HG03354 (cell line): ENCODE measurements around the gene EPB41L1.

Experiments
- ATAC-seq: cut with Tn5 transposase; IDR thresholded peaks from one replicate; pipeline ENCODE4 v1.9.1; 2021; ENCODE audit warnings: mild to moderate bottlenecking; ENCODE audit not compliant: unreplicated experiment, poor library complexity, severe bottlenecking

Gene EPB41L1

GRCh38 chr20:36154700-36155628 lies at the start of gene EPB41L1:
TSS of gene EPB41L1 (plus strand) at chr20:36154740. CDS start at chr20:36173778, 19,038 bp downstream.
- ATAC-seq: no peak

GRCh38 chr20:36104856-36105255 lies 49.7 kb upstream of the EPB41L1 start:
- ATAC-seq: no peak

- ATAC-seq: no peak
These were observed 48.8 kb upstream of the EPB41L1 start for GRCh38 chr20:36105711-36106226.

DNA sequence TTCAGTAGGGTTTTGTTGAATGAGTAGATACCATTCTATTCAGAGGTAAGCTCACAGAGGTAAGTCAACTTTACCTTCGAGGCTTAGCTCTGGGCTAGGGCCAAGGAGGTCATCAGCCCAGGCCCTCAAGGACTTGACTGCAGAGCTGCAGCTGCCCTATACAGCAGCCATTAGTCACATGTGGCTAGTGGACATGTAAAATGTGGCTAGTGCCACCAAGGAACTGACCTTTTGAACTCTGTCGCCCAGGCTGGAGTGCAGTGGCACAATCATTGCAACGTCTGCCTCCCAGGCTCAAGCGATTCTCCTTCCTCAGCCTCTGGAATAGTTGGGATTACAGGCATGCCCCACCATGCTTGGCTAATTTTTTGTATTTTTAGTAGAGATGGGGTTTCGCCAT lies 47.9 kb upstream of the EPB41L1 start:
- no peak for ATAC-seq

GRCh38 chr20:36107881-36108280 lies 46.7 kb upstream of the EPB41L1 start:
- ATAC-seq: no peak

- no peak for ATAC-seq
These were observed 45.1 kb upstream of the EPB41L1 start for GRCh38 chr20:36109251-36109947.

DNA sequence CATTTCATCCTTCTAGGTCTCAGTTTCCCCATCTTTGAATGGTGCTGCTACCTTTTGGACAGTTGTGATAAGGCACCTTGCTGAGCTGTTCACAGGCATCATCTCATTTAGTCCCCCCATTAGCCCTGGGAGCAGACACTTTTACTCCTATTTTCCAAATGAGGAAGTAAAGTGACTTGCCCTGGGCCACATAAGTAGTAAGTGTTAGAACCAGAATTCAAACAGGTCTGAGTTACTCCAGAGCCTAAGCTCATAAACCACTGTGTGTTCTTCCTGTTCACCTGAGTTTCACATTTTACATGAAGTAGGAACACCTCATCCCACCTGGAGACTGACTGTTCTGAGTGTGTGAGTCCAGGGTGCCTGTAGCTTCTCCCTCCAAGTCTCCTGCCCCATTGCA lies 43.5 kb upstream of the EPB41L1 start:
- no peak for ATAC-seq

- no peak for ATAC-seq
These were observed 42.4 kb upstream of the EPB41L1 start for GRCh38 chr20:36112112-36112511.

GRCh38 chr20:36113036-36113435 lies 41.5 kb upstream of the EPB41L1 start:
- ATAC-seq: no peak

- peak; percentile 53 for ATAC-seq
These were observed 40.8 kb upstream of the EPB41L1 start for GRCh38 chr20:36113566-36114250.

- ATAC-seq: no peak
These were observed 39.8 kb upstream of the EPB41L1 start for GRCh38 chr20:36114707-36115106.

- no peak for ATAC-seq
These were observed 38.6 kb upstream of the EPB41L1 start for GRCh38 chr20:36115925-36116324.

- no peak for ATAC-seq
These were observed 37.6 kb upstream of the EPB41L1 start for GRCh38 chr20:36116807-36117441.

- ATAC-seq: no peak
These were observed 36.9 kb upstream of the EPB41L1 start for GRCh38 chr20:36117638-36118037.

DNA sequence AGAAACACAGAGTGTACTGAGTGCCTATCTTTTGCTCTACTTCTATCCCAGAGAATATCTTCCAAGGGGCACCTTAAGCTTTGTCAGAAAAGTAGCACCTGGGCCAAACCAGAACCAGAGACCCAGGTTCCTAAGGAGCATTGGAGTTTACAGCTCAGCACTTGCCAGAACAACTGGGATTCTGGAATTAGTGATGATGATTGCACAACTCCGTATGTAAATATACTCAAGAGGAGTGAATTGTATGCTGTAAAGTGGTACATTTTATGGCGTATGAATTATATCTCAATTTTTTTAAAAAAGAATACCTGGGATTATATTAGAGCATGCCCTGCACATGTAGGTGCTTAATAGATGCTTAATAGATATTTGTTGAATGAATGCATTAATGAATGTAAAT lies 36.2 kb upstream of the EPB41L1 start:
- ATAC-seq: no peak

DNA sequence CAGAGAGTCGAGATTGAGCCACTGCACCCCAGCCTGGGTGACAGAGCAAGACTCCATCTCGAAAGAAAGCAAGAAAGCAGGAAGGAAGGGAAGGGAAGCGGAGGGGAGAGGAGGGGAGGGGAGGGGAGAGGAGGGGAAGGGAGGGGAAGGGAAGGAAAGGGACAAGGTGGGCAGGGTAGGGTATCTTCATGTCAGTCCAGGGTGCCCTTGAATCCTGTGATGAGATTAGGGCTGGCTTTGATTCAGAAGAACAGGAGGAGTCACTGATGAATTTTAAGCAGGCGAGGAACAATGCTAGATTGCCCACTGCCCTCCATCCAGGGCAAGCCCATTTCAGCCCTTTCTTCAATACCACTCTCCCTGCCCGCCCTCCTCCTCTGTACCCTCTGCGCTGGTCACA lies 35.0 kb upstream of the EPB41L1 start:
- no peak for ATAC-seq

DNA sequence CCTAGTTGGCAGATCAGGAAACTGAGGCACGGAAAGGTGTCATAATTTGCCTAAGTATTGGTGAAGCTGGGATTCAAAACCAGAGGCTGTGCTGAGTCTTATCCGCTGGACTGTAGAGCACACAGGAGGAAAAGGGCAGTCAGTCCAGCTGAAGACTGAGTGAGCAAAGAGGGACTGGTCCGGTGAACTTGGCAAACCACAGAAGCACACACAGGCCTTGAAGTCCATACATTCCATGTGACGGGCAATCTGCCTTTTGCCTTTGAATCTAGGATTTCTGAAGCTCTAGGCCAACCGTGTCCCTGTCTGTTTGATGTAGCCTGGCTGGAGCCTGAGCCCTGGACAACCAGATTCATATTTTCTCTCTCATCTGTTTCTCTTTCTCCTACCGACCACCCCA lies 34.3 kb upstream of the EPB41L1 start:
- no peak for ATAC-seq

DNA sequence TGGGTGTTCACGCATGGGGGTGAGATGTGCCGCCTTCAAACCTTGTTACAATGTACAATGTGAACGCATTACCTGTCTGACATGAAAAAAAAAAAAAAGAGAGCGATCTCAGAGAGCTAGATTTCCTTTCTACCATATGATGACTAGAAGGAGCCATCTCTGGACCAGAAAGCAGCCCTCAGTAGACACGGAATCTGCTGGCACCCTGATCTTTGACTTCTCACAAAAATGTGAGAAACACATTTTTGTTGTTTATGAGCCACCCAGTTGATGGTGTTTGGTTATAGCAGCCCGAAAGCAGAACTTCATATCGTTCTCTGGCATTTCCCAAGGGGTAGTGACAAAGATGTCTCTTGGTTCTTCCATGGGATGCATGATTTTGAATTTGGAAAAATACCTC lies 33.5 kb upstream of the EPB41L1 start:
- ATAC-seq: no peak

GRCh38 chr20:36121981-36122930 lies 32.3 kb upstream of the EPB41L1 start:
- no peak for ATAC-seq
